ENCODE measurements around the gene GPR160. TPM values are rescaled to one million over a fixed set of nuclear protein-coding genes. Genes with fewer than 3 reads are reported as not detected.

The GPR160 gene
- total and polyA plus RNA-seq, 2 donors (not counting 1 experiment from before 2014, with no cell fraction given): 0.50 to 0.58 TPM

- Histone ChIP-seq H3K9me3 (ENCODE audit: control insufficient read depth, insufficient read depth, low read depth, low read length) (no peaks in the 10 kb centered on the region), H3K4me2 (ENCODE audit: extremely low read depth, insufficient read depth, low read length) (no peak overlapping the region), H3K36me3 (ENCODE audit: control insufficient read depth, insufficient read depth, low read length) (no peaks in the 10 kb centered on the region), H3K4me1 (ENCODE audit: control insufficient read depth, extremely low read depth, insufficient read depth, low read length) (no peaks in the 10 kb centered on the region), H2AFZ (ENCODE audit: low read length) (no peak overlapping the region), H3K79me2 (ENCODE audit: control insufficient read depth, insufficient read depth, low read length) (no peaks in the 10 kb centered on the region), H4K20me1 (ENCODE audit: control insufficient read depth, extremely low read depth, insufficient read depth, low read length) (no peaks in the 10 kb centered on the region), H3K27ac (ENCODE audit: insufficient read depth, low read length) (no peak overlapping the region), H3K4me3 (replicated peaks in 1 of 4; ENCODE audit: control extremely low read depth in 1 of 4, insufficient read depth in 1 of 4, low read depth in 3 of 4, low read length in 4 of 4) (no peak overlapping the region), H3K9ac (ENCODE audit: insufficient read depth, low read length) (no peak overlapping the region), H3K27me3 (ENCODE audit: control insufficient read depth, insufficient read depth, low read length) (no peaks in the 10 kb centered on the region)
- TF ChIP-seq, protein P1, sequence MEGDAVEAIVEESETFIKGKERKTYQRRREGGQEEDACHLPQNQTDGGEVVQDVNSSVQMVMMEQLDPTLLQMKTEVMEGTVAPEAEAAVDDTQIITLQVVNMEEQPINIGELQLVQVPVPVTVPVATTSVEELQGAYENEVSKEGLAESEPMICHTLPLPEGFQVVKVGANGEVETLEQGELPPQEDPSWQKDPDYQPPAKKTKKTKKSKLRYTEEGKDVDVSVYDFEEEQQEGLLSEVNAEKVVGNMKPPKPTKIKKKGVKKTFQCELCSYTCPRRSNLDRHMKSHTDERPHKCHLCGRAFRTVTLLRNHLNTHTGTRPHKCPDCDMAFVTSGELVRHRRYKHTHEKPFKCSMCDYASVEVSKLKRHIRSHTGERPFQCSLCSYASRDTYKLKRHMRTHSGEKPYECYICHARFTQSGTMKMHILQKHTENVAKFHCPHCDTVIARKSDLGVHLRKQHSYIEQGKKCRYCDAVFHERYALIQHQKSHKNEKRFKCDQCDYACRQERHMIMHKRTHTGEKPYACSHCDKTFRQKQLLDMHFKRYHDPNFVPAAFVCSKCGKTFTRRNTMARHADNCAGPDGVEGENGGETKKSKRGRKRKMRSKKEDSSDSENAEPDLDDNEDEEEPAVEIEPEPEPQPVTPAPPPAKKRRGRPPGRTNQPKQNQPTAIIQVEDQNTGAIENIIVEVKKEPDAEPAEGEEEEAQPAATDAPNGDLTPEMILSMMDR (conservative IDR thresholded peaks at IDR 0.05 in 1 of 2, IDR thresholded peaks at IDR 0.05 in 1 of 2; ENCODE audit: low read depth in 1 of 2, low read length in 2 of 2): no peak
- TF ChIP-seq EZH2 (IDR thresholded peaks at IDR 0.05; ENCODE audit: low read length, missing control alignments): no peak
- DNase-seq (ENCODE audit: low read depth in 2 of 2): no peak
These were observed 45.5 kb downstream of the GPR160 start for GRCh38 chr3:170083343-170083742.

- Histone ChIP-seq H3K36me3 (ENCODE audit: control insufficient read depth, insufficient read depth, low read length) (no peaks in the 10 kb centered on the region), H3K9me3 (ENCODE audit: control insufficient read depth, insufficient read depth, low read depth, low read length) (no peaks in the 10 kb centered on the region), H3K27ac (ENCODE audit: insufficient read depth, low read length) (no peak overlapping the region), H3K4me2 (ENCODE audit: extremely low read depth, insufficient read depth, low read length) (no peak overlapping the region), H4K20me1 (ENCODE audit: control insufficient read depth, extremely low read depth, insufficient read depth, low read length) (no peaks in the 10 kb centered on the region), H3K27me3 (ENCODE audit: control insufficient read depth, insufficient read depth, low read length) (no peaks in the 10 kb centered on the region), H3K79me2 (ENCODE audit: control insufficient read depth, insufficient read depth, low read length) (no peaks in the 10 kb centered on the region), H3K9ac (ENCODE audit: insufficient read depth, low read length) (no peak overlapping the region), H2AFZ (ENCODE audit: low read length) (no peak overlapping the region), H3K4me1 (ENCODE audit: control insufficient read depth, extremely low read depth, insufficient read depth, low read length) (no peaks in the 10 kb centered on the region), H3K4me3 (replicated peaks in 1 of 4; ENCODE audit: control extremely low read depth in 1 of 4, insufficient read depth in 1 of 4, low read depth in 3 of 4, low read length in 4 of 4) (no peak overlapping the region)
- no peak for DNase-seq (ENCODE audit: low read depth in 2 of 2)
- TF ChIP-seq, protein P1 (conservative IDR thresholded peaks at IDR 0.05 in 1 of 2, IDR thresholded peaks at IDR 0.05 in 1 of 2; ENCODE audit: low read depth in 1 of 2, low read length in 2 of 2): no peak
- TF ChIP-seq EZH2 (IDR thresholded peaks at IDR 0.05; ENCODE audit: low read length, missing control alignments): no peak
These were observed 47.6 kb downstream of the GPR160 start for GRCh38 chr3:170085396-170085795.

GRCh38 chr3:170089862-170090600 is 52.2 kb downstream of the GPR160 start:
- no peaks in the 10 kb centered on the region for H3K79me2 ChIP-seq (ENCODE audit: control insufficient read depth, insufficient read depth, low read length)
- peak in 1 of 2 donors; percentile 10 for DNase-seq (ENCODE audit: low read depth in 2 of 2)
- no peak overlapping the region for H2AFZ ChIP-seq (ENCODE audit: low read length)
- no peaks in the 10 kb centered on the region for H4K20me1 ChIP-seq (ENCODE audit: control insufficient read depth, extremely low read depth, insufficient read depth, low read length)
- H3K4me2 ChIP-seq (ENCODE audit: extremely low read depth, insufficient read depth, low read length): no peak overlapping the region
- H3K27ac ChIP-seq (ENCODE audit: insufficient read depth, low read length): no peak overlapping the region
- H3K9me3 ChIP-seq (ENCODE audit: control insufficient read depth, insufficient read depth, low read depth, low read length): no peaks in the 10 kb centered on the region
- no peak overlapping the region for H3K4me3 ChIP-seq (replicated peaks in 1 of 4; ENCODE audit: control extremely low read depth in 1 of 4, insufficient read depth in 1 of 4, low read depth in 3 of 4, low read length in 4 of 4)
- no peaks in the 10 kb centered on the region for H3K27me3 ChIP-seq (ENCODE audit: control insufficient read depth, insufficient read depth, low read length)
- peaks cover 1% of the 10 kb centered on the region for H3K36me3 ChIP-seq (ENCODE audit: control insufficient read depth, insufficient read depth, low read length)
- TF ChIP-seq EZH2 (IDR thresholded peaks at IDR 0.05; ENCODE audit: low read length, missing control alignments): no peak
- TF ChIP-seq, protein P1 (conservative IDR thresholded peaks at IDR 0.05 in 1 of 2, IDR thresholded peaks at IDR 0.05 in 1 of 2; ENCODE audit: low read depth in 1 of 2, low read length in 2 of 2): no peak
- no peaks in the 10 kb centered on the region for H3K4me1 ChIP-seq (ENCODE audit: control insufficient read depth, extremely low read depth, insufficient read depth, low read length)
- no peak overlapping the region for H3K9ac ChIP-seq (ENCODE audit: insufficient read depth, low read length)
